Breast epithelium (tissue), 4 donors: ENCODE data around the gene FAM161B. TPM values are rescaled to one million over a fixed set of nuclear protein-coding genes. Genes with fewer than 3 reads are reported as not detected.
A peak's percentile ranks its signal among the peaks of the same experiment; 100 is the strongest.
"Not testable (repeated sequence)": the region's sequence is repeated elsewhere in the genome, so short reads cannot be mapped to it uniquely, and the experiment has no call there.

Experiments used
- DNase-seq, 2 donors: peaks; one replicate each; pipeline ENCODE4 v3.0.0-alpha.2; 2019; ENCODE audit warnings: low spot score in 2 of 2
- H3K27ac ChIP-seq, 2 donors: fragments of 200-600 bp; sonication (generic) in 1 of 2; one replicate each; pipeline ENCODE4 v1.5.1; 2016 to 2019; ENCODE audit warnings: mild to moderate bottlenecking in 1 of 2
- H3K27me3 ChIP-seq, 2 donors: fragments of 200-600 bp; sonication (generic) in 1 of 2; one replicate each; pipeline versions ENCODE4 v1.5.1 to v1.6.0; 2017 to 2019; ENCODE audit warnings: control low read depth in 1 of 2, mild to moderate bottlenecking in 1 of 2
- H3K36me3 ChIP-seq: fragments of 200-600 bp; one replicate; pipeline ENCODE4 v1.5.1; 2019
- H3K4me1 ChIP-seq, 2 donors: fragments of 200-600 bp; sonication (generic); one replicate each; pipeline ENCODE4 v1.5.1; 2016 to 2019; ENCODE audit warnings: control low read depth in 1 of 2
- H3K4me3 ChIP-seq, 3 donors: fragments of 200-600 bp; sonication (generic); 1 replicate in 2 of 3; 2 replicates in 1 of 3; pipeline ENCODE4 v1.5.1; 2016 to 2019; ENCODE audit warnings: mild to moderate bottlenecking in 3 of 3, moderate library complexity in 2 of 3
- H3K9me3 ChIP-seq, 2 donors: fragments of 200-600 bp; sonication (generic) in 1 of 2; one replicate each; pipeline ENCODE4 v1.5.1; 2016 to 2019; ENCODE audit warnings: control low read depth in 1 of 2
- CTCF ChIP-seq, 3 donors: fragments of 450-650 bp; IDR thresholded peaks; one replicate each; pipeline ENCODE4 v1.5.1; 2016 to 2017; ENCODE audit warnings: antibody characterized with exemption in 3 of 3, mild to moderate bottlenecking in 3 of 3, moderate library complexity in 3 of 3
- POLR2A ChIP-seq: fragments of 450-650 bp; IDR thresholded peaks from one replicate; pipeline ENCODE4 v1.6.1; 2016; ENCODE audit warnings: antibody characterized with exemption, mild to moderate bottlenecking, moderate library complexity
- POLR2AphosphoS5 ChIP-seq, 3 donors: sonication (generic); formaldehyde crosslinking; IDR thresholded peaks; one replicate each; pipeline ENCODE4 v1.6.1; 2017; ENCODE audit warnings: antibody characterized with exemption in 3 of 3
- intact Hi-C: fragments of 100-400 bp; cut with DNase I; formaldehyde crosslinking; loops from one replicate; pipeline ENCODE4 v1.15.1; 2023; ENCODE audit warnings: low total_unique reads
- total RNA-seq, 3 donors: library from RNA; depleted of rRNA; stranded (reverse); fragments of >200 nt; gene quantifications; one replicate each; pipeline ENCODE4 v1.1.0, GENCODE V29; 2016

FAM161B gene
- total RNA-seq, 3 donors from 2014 or later: 4.5 to 12.3 (median 11.1) TPM

GRCh38 chr14:73935666-73936065, 14.2 kb downstream of the FAM161B start:
- H3K36me3 ChIP-seq: no peaks in the 10 kb centered on the region

GRCh38 chr14:73924337-73924736, 25.6 kb downstream of the FAM161B start:
- Histone ChIP-seq H3K27me3 (no peaks in the 10 kb centered on the region), H3K27ac (no peak overlapping the region), H3K4me3 (no peak overlapping the region), H3K9me3 (no peaks in the 10 kb centered on the region), H3K36me3 (peaks cover 14% of the 10 kb centered on the region), H3K4me1 (no peaks in the 10 kb centered on the region)
- TF ChIP-seq CTCF (IDR thresholded peaks at IDR 0.05) (no peak), POLR2A (no peak), POLR2AphosphoS5 (IDR thresholded peaks at IDR 0.05) (no peak)
- intact Hi-C loops: no loop called here
- DNase-seq: no peak

More at GRCh38 chr14:73935666-73936065, 14.2 kb downstream of the FAM161B start:
- H3K9me3 ChIP-seq: no peaks in the 10 kb centered on the region
- no peak overlapping the region for H3K27ac ChIP-seq
- H3K4me1 ChIP-seq: no peaks in the 10 kb centered on the region
- no peak overlapping the region for H3K4me3 ChIP-seq
- no peaks in the 10 kb centered on the region for H3K27me3 ChIP-seq
- peak in 2 of 3 donors; percentile 22 to 25 for TF ChIP-seq CTCF (IDR thresholded peaks at IDR 0.05)
- TF ChIP-seq POLR2A: no peak
- no peak for DNase-seq
- intact Hi-C loops: no loop called here

- H3K27ac ChIP-seq, DNase-seq, H3K27me3 ChIP-seq, H3K9me3 ChIP-seq, H3K4me3 ChIP-seq, intact Hi-C loops, H3K4me1 ChIP-seq: not testable (repeated sequence)
- peaks cover 14% of the 10 kb centered on the region for H3K36me3 ChIP-seq
Observed at GRCh38 chr14:73919457-73919856, 30.4 kb downstream of the FAM161B start.

GRCh38 chr14:73916324-73916723, 33.6 kb downstream of the FAM161B start:
- Histone ChIP-seq H3K4me3 (no peak overlapping the region), H3K9me3 (no peaks in the 10 kb centered on the region), H3K4me1 (no peaks in the 10 kb centered on the region), H3K36me3 (peaks cover 5% of the 10 kb centered on the region), H3K27ac (no peak overlapping the region), H3K27me3 (no peaks in the 10 kb centered on the region)
- intact Hi-C loops: no loop called here
- TF ChIP-seq POLR2A (no peak), POLR2AphosphoS5 (IDR thresholded peaks at IDR 0.05) (no peak), CTCF (IDR thresholded peaks at IDR 0.05) (no peak)
- no peak for DNase-seq

GRCh38 chr14:73913256-73913655, 36.6 kb downstream of the FAM161B start:
- Histone ChIP-seq H3K36me3 (peaks cover 4% of the 10 kb centered on the region), H3K27me3 (no peaks in the 10 kb centered on the region), H3K4me3 (no peak overlapping the region), H3K27ac (no peak overlapping the region), H3K9me3 (no peaks in the 10 kb centered on the region), H3K4me1 (no peaks in the 10 kb centered on the region)
- DNase-seq: no peak
- TF ChIP-seq POLR2A: no peak
- no peak for TF ChIP-seq POLR2AphosphoS5 (IDR thresholded peaks at IDR 0.05)
- TF ChIP-seq CTCF (IDR thresholded peaks at IDR 0.05): no peak
- intact Hi-C loops: no loop called here

GRCh38 chr14:73909681-73910080, 40.2 kb downstream of the FAM161B start:
- Histone ChIP-seq H3K4me3 (no peak overlapping the region), H3K36me3 (peaks cover 4% of the 10 kb centered on the region), H3K4me1 (no peaks in the 10 kb centered on the region), H3K27me3 (no peaks in the 10 kb centered on the region), H3K9me3 (no peaks in the 10 kb centered on the region), H3K27ac (no peak overlapping the region)
- intact Hi-C loops: no loop called here
- TF ChIP-seq POLR2A: no peak
- no peak for TF ChIP-seq CTCF (IDR thresholded peaks at IDR 0.05)
- TF ChIP-seq POLR2AphosphoS5 (IDR thresholded peaks at IDR 0.05): no peak
- DNase-seq: no peak
